Caco-2 (cell line): ENCODE results near the gene MLN. TPM values are rescaled to one million over a fixed set of nuclear protein-coding genes. Genes with fewer than 3 reads are reported as not detected.

Experiments
- BruUV-seq: library from RNA; stranded (reverse); fragments of 400-500 nt; replicated peaks from 2 replicates; lab custom pipeline; 2021; lab: Mats Ljungman, UMichigan
- CTCF ChIA-PET: fragments of 300-600 bp; sonication (Branson Sonifier 250); formaldehyde crosslinking; loops from one replicate; lab custom pipeline; 2022; ENCODE audit warnings: antibody characterized with exemption; lab: Charles Lee
- POLR2A ChIA-PET: fragments of 300-600 bp; sonication (Branson Sonifier 250); formaldehyde crosslinking; loops from one replicate; lab custom pipeline; 2022; ENCODE audit warnings: antibody characterized with exemption; lab: Charles Lee
- DNase-seq, 2 experiments: peaks; one replicate each; pipeline versions ENCODE4 v3.0.0 to v3.0.0-alpha.2; 2020 to 2022
- H3K27me3 ChIP-seq: replicated peaks from 2 replicates; pipeline ENCODE4 v1.6.0; 2011; ENCODE audit warnings: low read length; ENCODE audit not compliant: control insufficient read depth, insufficient read depth
- H3K36me3 ChIP-seq: 2 replicates; pipeline ENCODE4 v1.5.1; 2011; ENCODE audit warnings: low read length; ENCODE audit not compliant: control insufficient read depth, insufficient read depth
- H3K4me1 ChIP-seq: fragments of 250-450 bp; sonication (Bioruptor Pico); 2 replicates; pipeline ENCODE4 v1.5.1; 2020; ENCODE audit warnings: mild to moderate bottlenecking
- H3K4me3 ChIP-seq: 2 replicates; pipeline ENCODE4 v1.5.1; 2011; ENCODE audit warnings: low read depth, mild to moderate bottlenecking, control low read depth, low read length
- H3K9me3 ChIP-seq: fragments of 250-450 bp; sonication (Bioruptor Pico); 2 replicates; pipeline ENCODE4 v1.5.1; 2020; ENCODE audit warnings: mild to moderate bottlenecking, moderate library complexity
- H3K27ac Mint-ChIP-seq: one replicate; pipeline ENCODE4 v1.8.0; 2022; ENCODE audit warnings: mixed read lengths; ENCODE audit not compliant: unreplicated experiment
- H3K27me3 Mint-ChIP-seq: one replicate; pipeline ENCODE4 v1.8.0; 2022; ENCODE audit warnings: mixed read lengths; ENCODE audit not compliant: insufficient read depth, unreplicated experiment
- H3K36me3 Mint-ChIP-seq: one replicate; pipeline ENCODE4 v1.8.0; 2022; ENCODE audit warnings: mild to moderate bottlenecking, mixed read lengths; ENCODE audit not compliant: insufficient read depth, unreplicated experiment
- H3K4me1 Mint-ChIP-seq: one replicate; pipeline ENCODE4 v1.8.0; 2022; ENCODE audit warnings: low read depth, mixed read lengths; ENCODE audit not compliant: unreplicated experiment
- H3K4me3 Mint-ChIP-seq: one replicate; pipeline ENCODE4 v1.8.0; 2022; ENCODE audit warnings: mild to moderate bottlenecking, moderate library complexity, mixed read lengths; ENCODE audit not compliant: unreplicated experiment
- H3K9me3 Mint-ChIP-seq: one replicate; pipeline ENCODE4 v1.8.0; 2022; ENCODE audit warnings: mixed read lengths; ENCODE audit not compliant: unreplicated experiment
- CTCF ChIP-seq, 2 experiments: fragments of 200-600 bp in 1 of 2; IDR thresholded peaks; 1 replicate in 1 of 2; 2 replicates in 1 of 2; pipeline versions ENCODE4 v1.5.1 to v1.8.0; 2011 to 2022; ENCODE audit warnings: antibody characterized with exemption in 1 of 2, control low read depth in 1 of 2, inconsistent platforms in 1 of 2, low read depth in 1 of 2, low read length in 1 of 2, mild to moderate bottlenecking in 1 of 2, moderate library complexity in 1 of 2; ENCODE audit not compliant: insufficient read depth in 1 of 2, severe bottlenecking in 1 of 2, unreplicated experiment in 1 of 2
- intact Hi-C: fragments of 100-400 bp; cut with micrococcal nuclease; formaldehyde crosslinking; loops from one replicate; pipeline ENCODE4 v1.10.0; 2022; ENCODE audit not compliant: unreplicated experiment
- total RNA-seq: library from RNA; stranded (reverse); gene quantifications from 2 replicates; pipeline ENCODE4 v1.2.3, GENCODE V29; 2022

The MLN gene
- total RNA-seq, 1 experiment from 2014 or later: not detected

- no peaks in the 10 kb centered on the region for H3K9me3 Mint-ChIP-seq
- no peak for TF ChIP-seq CTCF (IDR thresholded peaks at IDR 0.05; ENCODE audit: insufficient read depth in 1 of 2, low read depth in 1 of 2, low read length in 1 of 2, severe bottlenecking in 1 of 2, unreplicated experiment in 1 of 2)
- intact Hi-C loops: no loop called here
- BruUV-seq: no TSS peak
- H3K4me1 ChIP-seq: peaks cover 15% of the 10 kb centered on the region
- POLR2A ChIA-PET: no interaction called here
- H3K9me3 ChIP-seq: no peaks in the 10 kb centered on the region
- DNase-seq: no peak
- H3K4me3 Mint-ChIP-seq: peak overlapping the region; percentile 29
- peaks cover 4% of the 10 kb centered on the region for H3K27me3 Mint-ChIP-seq
- CTCF ChIA-PET: no interaction called here
- H3K27me3 ChIP-seq: no peaks in the 10 kb centered on the region
- H3K4me1 Mint-ChIP-seq: no peaks in the 10 kb centered on the region
- H3K36me3 ChIP-seq: no peaks in the 10 kb centered on the region
- H3K27ac Mint-ChIP-seq: no peak overlapping the region
- H3K36me3 Mint-ChIP-seq: no peaks in the 10 kb centered on the region
- H3K4me3 ChIP-seq: no peak overlapping the region
These were observed 13.4 kb downstream of the MLN start for GRCh38 chr6:33790379-33790778.

- Mint-ChIP-seq H3K27me3 (peaks cover 4% of the 10 kb centered on the region), H3K36me3 (peaks cover 4% of the 10 kb centered on the region), H3K4me3 (peak overlapping the region; percentile 54), H3K4me1 (no peaks in the 10 kb centered on the region), H3K27ac (no peak overlapping the region), H3K9me3 (no peaks in the 10 kb centered on the region)
- Histone ChIP-seq H3K9me3 (no peaks in the 10 kb centered on the region), H3K4me1 (peaks cover 14% of the 10 kb centered on the region), H3K27me3 (no peaks in the 10 kb centered on the region), H3K4me3 (no peak overlapping the region), H3K36me3 (no peaks in the 10 kb centered on the region)
- TSS peak; percentile 59 for BruUV-seq
- TF ChIP-seq CTCF (IDR thresholded peaks at IDR 0.05; ENCODE audit: insufficient read depth in 1 of 2, low read depth in 1 of 2, low read length in 1 of 2, severe bottlenecking in 1 of 2, unreplicated experiment in 1 of 2): no peak
- intact Hi-C loops: no loop called here
- DNase-seq: no peak
- ChIA-PET POLR2A (no interaction called here), CTCF (no interaction called here)
These were observed 14.3 kb downstream of the MLN start for GRCh38 chr6:33789550-33789895.

GRCh38 chr6:33788694-33789549 lies 14.9 kb downstream of the MLN start, which contains the start of gene LEMD2:
Gene LEMD2 (minus strand): TSS chr6:33789130. CDS start chr6:33789116, 14 bp downstream.
- TF ChIP-seq CTCF (IDR thresholded peaks at IDR 0.05; ENCODE audit: insufficient read depth in 1 of 2, low read depth in 1 of 2, low read length in 1 of 2, severe bottlenecking in 1 of 2, unreplicated experiment in 1 of 2): no peak
- no peaks in the 10 kb centered on the region for H3K9me3 Mint-ChIP-seq
- Histone ChIP-seq H3K27me3 (no peaks in the 10 kb centered on the region), H3K4me3 (peak within 1 kb of the TSS; percentile 78), H3K4me1 (peaks cover 12% of the 10 kb centered on the region; the same call in 1 of the 2 replicates), H3K36me3 (no peaks in the 10 kb centered on the region), H3K9me3 (no peaks in the 10 kb centered on the region)
- ChIA-PET POLR2A (interaction anchor here (0.6 kb wide), 1 partner anchor 78 kb away, joined by 3 read pairs; no protein-coding TSS in a partner anchor), CTCF (interaction anchor here (0.7 kb wide), 1 partner anchor 36 kb away, joined by 3 read pairs; no protein-coding TSS in a partner anchor)
- BruUV-seq: no TSS peak
- peaks cover 4% of the 10 kb centered on the region for H3K27me3 Mint-ChIP-seq
- H3K36me3 Mint-ChIP-seq: peaks cover 6% of the 10 kb centered on the region
- intact Hi-C loops: loop anchor here (1.0 kb wide), 1 partner anchor 78 kb away; the partner anchor contains the start of gene UQCC2
- H3K27ac Mint-ChIP-seq: peak within 1 kb of the TSS; percentile 95
- DNase-seq: peak; percentile 87 to 95
- H3K4me1 Mint-ChIP-seq: no peaks in the 10 kb centered on the region
- H3K4me3 Mint-ChIP-seq: peak within 1 kb of the TSS; percentile 95
